GM18499 (cell line): ENCODE results near the gene HMGXB3.
"Not testable (repeated sequence)": the region's sequence is repeated elsewhere in the genome, so short reads cannot be mapped to it uniquely, and the experiment has no call there.

Source experiments
- ATAC-seq: cut with Tn5 transposase; IDR thresholded peaks from one replicate; pipeline ENCODE4 v1.9.1; 2021; ENCODE audit warnings: moderate number of reproducible peaks; ENCODE audit not compliant: insufficient read depth, unreplicated experiment

The HMGXB3 gene

GRCh38 chr5:150081541-150082283, 81.2 kb downstream of the HMGXB3 start:
- no peak for ATAC-seq

- no peak for ATAC-seq
Measured at GRCh38 chr5:150082374-150082773, 81.8 kb downstream of the HMGXB3 start.

GRCh38 chr5:150082889-150083288, 82.3 kb downstream of the HMGXB3 start:
- ATAC-seq: no peak

GRCh38 chr5:150084754-150085153, 84.2 kb downstream of the HMGXB3 start:
- ATAC-seq: not testable (repeated sequence)

GRCh38 chr5:150085191-150085912, 84.8 kb downstream of the HMGXB3 start:
- no peak for ATAC-seq

GRCh38 chr5:150085950-150086715, 85.6 kb downstream of the HMGXB3 start, which contains the start of gene CSF1R:
CSF1R (minus strand) TSS chr5:150086554; CDS start chr5:150086427, 127 bp downstream.
- no peak for ATAC-seq

- ATAC-seq: peak; percentile 60
Measured at GRCh38 chr5:150092159-150092787, 91.7 kb downstream of the HMGXB3 start.

- ATAC-seq: no peak
Measured at GRCh38 chr5:150097152-150097551, 96.6 kb downstream of the HMGXB3 start.

GRCh38 chr5:150101023-150101422, 100.5 kb downstream of the HMGXB3 start:
- no peak for ATAC-seq
